ENCODE results near the gene IPO13. TPM values are rescaled to one million over a fixed set of nuclear protein-coding genes. Genes with fewer than 3 reads are reported as not detected.

Gene IPO13
- total RNA-seq, 8 experiments from 2014 or later: 21.1 to 30.4 (median 26.7) TPM

- Histone ChIP-seq H3K27ac (no peak overlapping the region), H3K4me3 (no peak overlapping the region), H3K4me1 (replicated peaks in 1 of 2) (peaks cover 16 to 21% of the 10 kb centered on the region in 2 donors)
- 79 to 100% (median 89%) methylated on average over 1 to 7 of the region's 8 CpGs; no CpG with 5 or more reads in 4 of the 10 experiments for WGBS, 10 experiments
- peak in 2 of 8 experiments; percentile 50 to 76 for ATAC-seq (replicated peaks in 6 of 8)
- in situ Hi-C loops (cut with MboI; ENCODE audit: low pct_unique_long_range_greater_than_20kb in 2 of 9, low sequenced_read_pairs in 9 of 9, unreplicated experiment in 9 of 9): loop anchor here in 3 of 9 experiments (25.0 kb wide), 1 partner anchor 662 kb away; the partner anchor contains the start of genes ARMH1 (in 3 of the 3) and TMEM53 (in 3 of the 3)
These were observed 53.4 kb downstream of the IPO13 start for GRCh38 chr1:44000122-44000665.

GRCh38 chr1:44002165-44002564 is 55.4 kb downstream of the IPO13 start:
- WGBS, 10 experiments: 76 to 100% (median 86%) methylated on average over 1 to 6 of the region's 8 CpGs; no CpG with 5 or more reads in 4 of the 10 experiments
- in situ Hi-C loops (cut with MboI; ENCODE audit: low pct_unique_long_range_greater_than_20kb in 2 of 9, low sequenced_read_pairs in 9 of 9, unreplicated experiment in 9 of 9): loop anchor here in 3 of 9 experiments (25.0 kb wide), 1 partner anchor 660 kb away; the partner anchor contains the start of genes ARMH1 (in 3 of the 3) and TMEM53 (in 3 of the 3)
- H3K4me1 ChIP-seq (replicated peaks in 1 of 2): peaks cover 3 to 9% of the 10 kb centered on the region in 2 donors
- no peak for ATAC-seq (replicated peaks in 6 of 8)
- no peak overlapping the region for H3K4me3 ChIP-seq
- no peak overlapping the region for H3K27ac ChIP-seq

- in situ Hi-C loops (cut with MboI; ENCODE audit: low pct_unique_long_range_greater_than_20kb in 2 of 9, low sequenced_read_pairs in 9 of 9, unreplicated experiment in 9 of 9): loop anchor here in 3 of 9 experiments (25.0 kb wide), 1 partner anchor 660 kb away; the partner anchor contains the start of genes ARMH1 (in 3 of the 3) and TMEM53 (in 3 of the 3)
- no peak for ATAC-seq (replicated peaks in 6 of 8)
- Histone ChIP-seq H3K4me1 (replicated peaks in 1 of 2) (peaks cover 0 to 4% of the 10 kb centered on the region in 2 donors), H3K4me3 (no peak overlapping the region), H3K27ac (no peak overlapping the region)
- WGBS, 10 experiments: 74 to 100% (median 92%) methylated on average over 1 to 5 of the region's 14 CpGs; no CpG with 5 or more reads in 5 of the 10 experiments
These were observed 55.9 kb downstream of the IPO13 start for GRCh38 chr1:44002606-44003157.

- H3K27ac ChIP-seq: no peak overlapping the region
- ATAC-seq (replicated peaks in 6 of 8): no peak
- in situ Hi-C loops (cut with MboI; ENCODE audit: low pct_unique_long_range_greater_than_20kb in 2 of 9, low sequenced_read_pairs in 9 of 9, unreplicated experiment in 9 of 9): loop anchor here in 3 of 9 experiments (25.0 kb wide), 1 partner anchor 654 kb away; the partner anchor contains the start of genes ARMH1 (in 3 of the 3) and TMEM53 (in 3 of the 3)
- no peak overlapping the region for H3K4me3 ChIP-seq
- 96 to 100% (median 100%) methylated on average over 2 to 11 of the region's 12 CpGs; no CpG with 5 or more reads in 5 of the 10 experiments for WGBS, 10 experiments
- H3K4me1 ChIP-seq (replicated peaks in 1 of 2): no peaks in the 10 kb centered on the region
These were observed 61.5 kb downstream of the IPO13 start for GRCh38 chr1:44008259-44008658.

GRCh38 chr1:44010935-44011471 is 64.3 kb downstream of the IPO13 start:
- in situ Hi-C loops (cut with MboI; ENCODE audit: low pct_unique_long_range_greater_than_20kb in 2 of 9, low sequenced_read_pairs in 9 of 9, unreplicated experiment in 9 of 9): loop anchor here in 3 of 9 experiments (25.0 kb wide), 1 partner anchor 651 kb away; the partner anchor contains the start of genes ARMH1 (in 3 of the 3) and TMEM53 (in 3 of the 3)
- 80 to 100% methylated on average over 1 to 2 of the region's 11 CpGs; no CpG with 5 or more reads in 8 of the 10 experiments for WGBS, 10 experiments
- no peak for ATAC-seq (replicated peaks in 6 of 8)
- peaks cover 7 to 15% of the 10 kb centered on the region in 2 donors for H3K4me1 ChIP-seq (replicated peaks in 1 of 2)
- no peak overlapping the region for H3K27ac ChIP-seq
- H3K4me3 ChIP-seq: no peak overlapping the region

DNA sequence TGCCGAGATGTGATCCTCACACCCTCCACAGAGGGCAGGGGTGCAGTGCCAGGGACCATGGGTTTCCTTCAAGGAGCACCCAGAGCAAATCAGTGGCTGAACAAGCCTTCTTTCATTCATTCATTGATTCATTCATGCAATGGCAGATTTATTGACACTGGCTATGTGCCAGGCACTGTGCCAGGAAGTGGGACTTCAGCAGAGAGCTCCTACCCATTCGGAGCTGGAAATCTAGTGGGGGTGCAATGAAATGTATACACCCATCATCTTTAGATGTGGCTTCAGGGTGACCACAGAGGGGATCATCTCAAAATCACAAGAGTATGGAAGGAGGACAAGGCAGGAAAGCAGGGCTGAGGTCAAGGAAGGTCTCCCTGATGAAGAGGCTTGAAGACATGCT is 65.7 kb downstream of the IPO13 start:
- Histone ChIP-seq H3K4me1 (replicated peaks in 1 of 2) (peaks cover 21 to 29% of the 10 kb centered on the region in 2 donors), H3K4me3 (no peak overlapping the region), H3K27ac (no peak overlapping the region)
- no peak for ATAC-seq (replicated peaks in 6 of 8)
- 67 to 100% (median 100%) methylated on average over 1 to 2 of the region's 2 CpGs; no CpG with 5 or more reads in 3 of the 10 experiments for WGBS, 10 experiments
- in situ Hi-C loops (cut with MboI; ENCODE audit: low pct_unique_long_range_greater_than_20kb in 2 of 9, low sequenced_read_pairs in 9 of 9, unreplicated experiment in 9 of 9): loop anchor here in 3 of 9 experiments (25.0 kb wide), 1 partner anchor 650 kb away; the partner anchor contains the start of genes ARMH1 (in 3 of the 3) and TMEM53 (in 3 of the 3)

- ATAC-seq (replicated peaks in 6 of 8): peak in 2 of 8 experiments; percentile 26 to 30
- Histone ChIP-seq H3K4me3 (no peak overlapping the region), H3K27ac (no peak overlapping the region), H3K4me1 (replicated peaks in 1 of 2) (peaks cover 24 to 31% of the 10 kb centered on the region in 2 donors)
- in situ Hi-C loops (cut with MboI; ENCODE audit: low pct_unique_long_range_greater_than_20kb in 2 of 9, low sequenced_read_pairs in 9 of 9, unreplicated experiment in 9 of 9): loop anchor here in 3 of 9 experiments (25.0 kb wide), 1 partner anchor 649 kb away; the partner anchor contains the start of genes ARMH1 (in 3 of the 3) and TMEM53 (in 3 of the 3)
- 57 to 100% (median 63%) methylated on average over 1 to 11 of the region's 13 CpGs; no CpG with 5 or more reads in 5 of the 10 experiments for WGBS, 10 experiments
These were observed 66.3 kb downstream of the IPO13 start for GRCh38 chr1:44012941-44013609.

DNA sequence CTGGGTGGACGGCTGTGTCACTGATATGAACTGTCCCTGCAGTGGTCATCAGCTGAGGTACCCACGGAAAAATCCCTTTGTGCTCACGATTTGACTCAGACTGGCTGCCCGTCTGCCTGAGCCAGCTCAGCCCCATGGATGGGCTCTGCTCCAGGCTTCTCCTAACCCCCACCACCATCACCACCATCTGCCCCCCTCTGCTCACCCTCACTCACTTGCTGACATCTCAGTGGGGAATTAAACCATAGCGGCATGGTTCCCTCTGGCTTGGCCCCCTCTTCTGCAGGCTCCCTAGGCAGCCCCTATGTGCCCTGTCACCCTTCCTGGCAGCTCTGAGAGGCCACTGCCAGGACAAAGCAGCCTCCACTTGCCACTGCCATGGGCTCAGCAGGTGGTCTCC is 67.2 kb downstream of the IPO13 start:
- Histone ChIP-seq H3K4me3 (no peak overlapping the region), H3K4me1 (replicated peaks in 1 of 2) (peaks cover 24 to 31% of the 10 kb centered on the region in 2 donors), H3K27ac (no peak overlapping the region)
- 40 to 100% (median 76%) methylated on average over 1 to 5 of the region's 5 CpGs; no CpG with 5 or more reads in 3 of the 10 experiments for WGBS, 10 experiments
- in situ Hi-C loops (cut with MboI; ENCODE audit: low pct_unique_long_range_greater_than_20kb in 2 of 9, low sequenced_read_pairs in 9 of 9, unreplicated experiment in 9 of 9): loop anchor here in 3 of 9 experiments (25.0 kb wide), 1 partner anchor 648 kb away; the partner anchor contains the start of genes ARMH1 (in 3 of the 3) and TMEM53 (in 3 of the 3)
- ATAC-seq (replicated peaks in 6 of 8): no peak

DNA sequence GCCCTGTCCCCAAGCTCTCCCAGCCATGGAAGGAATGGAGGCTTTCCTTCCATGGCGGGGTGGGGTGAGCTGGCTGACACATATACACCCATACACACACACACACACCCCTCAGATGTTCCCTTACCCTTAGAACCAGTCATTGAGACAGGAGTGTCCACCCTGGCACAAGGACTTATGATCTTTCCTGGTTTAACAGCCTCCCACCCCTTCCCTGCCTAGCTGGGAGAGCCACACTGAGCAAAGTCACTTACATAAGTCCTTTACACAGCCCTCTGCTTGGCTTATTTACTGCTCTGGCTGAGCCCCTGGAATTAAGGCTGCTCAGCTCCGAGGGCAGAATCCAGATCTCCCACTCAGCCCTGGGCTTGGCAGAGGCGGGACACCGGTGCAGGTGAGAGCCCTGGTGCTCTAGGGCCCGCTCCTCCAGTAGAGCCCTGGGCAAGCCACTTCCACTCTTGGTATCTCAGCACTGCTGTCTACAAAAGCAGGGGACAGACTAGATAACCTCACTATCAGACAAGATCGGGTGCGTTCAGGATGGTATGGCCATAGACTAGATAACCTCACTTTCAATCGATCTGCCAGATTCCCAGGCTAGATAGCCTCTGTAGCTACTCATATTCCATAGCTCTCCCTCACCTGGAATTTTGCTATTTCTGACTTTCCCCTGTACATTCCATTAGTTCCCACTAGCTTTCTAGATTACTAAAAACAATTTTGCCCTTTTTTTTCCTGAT is 67.8 kb downstream of the IPO13 start:
- in situ Hi-C loops (cut with MboI; ENCODE audit: low pct_unique_long_range_greater_than_20kb in 2 of 9, low sequenced_read_pairs in 9 of 9, unreplicated experiment in 9 of 9): loop anchor here in 3 of 9 experiments (25.0 kb wide), 1 partner anchor 648 kb away; the partner anchor contains the start of genes ARMH1 (in 3 of the 3) and TMEM53 (in 3 of the 3)
- 29 to 100% (median 79%) methylated on average over 1 to 7 of the region's 8 CpGs; no CpG with 5 or more reads in 2 of the 10 experiments for WGBS, 10 experiments

GRCh38 chr1:44015206-44015605 is 68.5 kb downstream of the IPO13 start:
- H3K27ac ChIP-seq: no peak overlapping the region
- ATAC-seq (replicated peaks in 6 of 8): peak in 2 of 8 experiments; percentile 80 to 87
- in situ Hi-C loops (cut with MboI; ENCODE audit: low pct_unique_long_range_greater_than_20kb in 2 of 9, low sequenced_read_pairs in 9 of 9, unreplicated experiment in 9 of 9): loop anchor here in 3 of 9 experiments (25.0 kb wide), 1 partner anchor 647 kb away; the partner anchor contains the start of genes ARMH1 (in 3 of the 3) and TMEM53 (in 3 of the 3)
- WGBS, 10 experiments: 0 to 100% (median 70%) methylated on average over 1 to 3 of the region's 3 CpGs; no CpG with 5 or more reads in 1 of the 10 experiments
- H3K4me1 ChIP-seq (replicated peaks in 1 of 2): peaks cover 24 to 31% of the 10 kb centered on the region in 2 donors
- H3K4me3 ChIP-seq: no peak overlapping the region

More for the DNA sequence above, 67.8 kb downstream of the IPO13 start:
- Histone ChIP-seq H3K27ac (no peak overlapping the region), H3K4me3 (no peak overlapping the region), H3K4me1 (replicated peaks in 1 of 2) (peaks cover 24 to 31% of the 10 kb centered on the region in 2 donors)
- ATAC-seq (replicated peaks in 6 of 8): peak in 2 of 8 experiments; percentile 63 to 64

All from motor neuron (in vitro differentiated cells).